GM19193 (cell line): ENCODE results near the gene PON1.

ENCODE experiments used
- POLR2A ChIP-seq: IDR thresholded peaks from 4 replicates; pipeline ENCODE4 v1.6.1; 2011; ENCODE audit not compliant: insufficient read depth, insufficient read length; ENCODE audit errors: extremely low read depth

The PON1 gene

DNA sequence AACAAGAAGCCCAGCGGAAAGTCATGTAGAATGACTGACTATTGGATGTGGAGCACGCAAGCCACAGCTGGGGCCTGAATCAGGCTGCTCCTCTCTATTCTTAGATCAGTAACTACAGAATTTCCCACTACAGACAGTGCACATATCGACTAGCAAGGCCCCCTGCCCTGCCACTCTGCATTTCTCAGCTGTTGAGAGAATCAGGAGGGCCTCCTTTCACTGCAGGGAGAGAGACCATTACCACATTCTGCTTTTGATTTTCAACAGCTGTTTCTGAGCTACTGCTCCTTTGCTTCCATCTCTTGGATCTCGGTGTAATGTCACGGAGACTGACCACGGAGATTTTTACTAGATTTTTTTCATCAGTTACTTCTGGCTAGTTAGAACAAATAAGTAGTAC is 73.8 kb downstream of the PON1 start:
- TF ChIP-seq POLR2A, result no peak
